BJ (cell line): ENCODE data around the gene EMC6. TPM values are rescaled to one million over a fixed set of nuclear protein-coding genes. Genes with fewer than 3 reads are reported as not detected.

Source experiments
- CTCF ChIA-PET: fragments of 350-600 bp; formaldehyde crosslinking; extraction: SDS; loops from one replicate; lab custom pipeline; 2021; ENCODE audit warnings: antibody characterized with exemption, inconsistent platforms; lab: Yijun Ruan, JAX
- POLR2A ChIA-PET: fragments of 300-600 bp; sonication (Branson Sonifier 250); formaldehyde crosslinking; extraction: SDS; loops from one replicate; lab custom pipeline; 2021; ENCODE audit warnings: antibody characterized with exemption; lab: Charles Lee
- DNase-seq: peaks from one replicate; pipeline ENCODE4 v3.0.0-alpha.2; 2011; ENCODE audit warnings: low read depth
- H3K27me3 ChIP-seq: 2 replicates; pipeline ENCODE4 v1.6.0; 2011; ENCODE audit warnings: low read length; ENCODE audit not compliant: control insufficient read depth, insufficient read depth
- H3K36me3 ChIP-seq: 2 replicates; pipeline ENCODE4 v1.5.1; 2011; ENCODE audit warnings: low read length; ENCODE audit not compliant: control insufficient read depth, insufficient read depth
- H3K4me3 ChIP-seq: 2 replicates; pipeline ENCODE4 v1.5.1; 2011; ENCODE audit warnings: low read depth, mild to moderate bottlenecking, control low read depth, low read length
- CTCF ChIP-seq: IDR thresholded peaks from 2 replicates; pipeline ENCODE4 v1.5.1; 2011; ENCODE audit warnings: low read depth, mild to moderate bottlenecking, control low read depth, inconsistent platforms, low read length, moderate library complexity; ENCODE audit not compliant: insufficient read depth
- polyA plus RNA-seq: library from polyadenylated mRNA; depleted of rRNA; stranded (reverse); fragments of >200 nt; gene quantifications from 2 replicates; pipeline ENCODE4 v1.2.3, GENCODE V29; 2011

Gene EMC6
- polyA plus RNA-seq, 1 experiment: 38.6 TPM

- H3K27me3 ChIP-seq: no peaks in the 10 kb centered on the region
- DNase-seq: no peak
- TF ChIP-seq CTCF: no peak
- CTCF ChIA-PET: no interaction called here
- POLR2A ChIA-PET: no interaction called here
- peaks cover 6% of the 10 kb centered on the region for H3K36me3 ChIP-seq
- H3K4me3 ChIP-seq: no peak overlapping the region
Measured at GRCh38 chr17:3645310-3645709, 23.3 kb upstream of the EMC6 start.

- POLR2A ChIA-PET: no interaction called here
- no peak for DNase-seq
- no peak for TF ChIP-seq CTCF
- no peak overlapping the region for H3K4me3 ChIP-seq
- H3K27me3 ChIP-seq: no peaks in the 10 kb centered on the region
- H3K36me3 ChIP-seq: peaks cover 8% of the 10 kb centered on the region
- CTCF ChIA-PET: interaction anchor here (0.7 to 4.5 kb wide), 15 partner anchors 8 to 818 kb away, joined by 3 to 23 read pairs (median 5); partner anchors contain the start of genes CTNS and SHPK
Measured at GRCh38 chr17:3647251-3647650, 21.4 kb upstream of the EMC6 start.

- ChIA-PET CTCF (interaction anchor here (0.7 to 4.5 kb wide), 17 partner anchors 8 to 819 kb away, joined by 3 to 23 read pairs (median 5); partner anchors contain the start of genes CTNS and SHPK), POLR2A (no interaction called here)
Measured at GRCh38 chr17:3647769-3648555, 20.6 kb upstream of the EMC6 start.

DNA sequence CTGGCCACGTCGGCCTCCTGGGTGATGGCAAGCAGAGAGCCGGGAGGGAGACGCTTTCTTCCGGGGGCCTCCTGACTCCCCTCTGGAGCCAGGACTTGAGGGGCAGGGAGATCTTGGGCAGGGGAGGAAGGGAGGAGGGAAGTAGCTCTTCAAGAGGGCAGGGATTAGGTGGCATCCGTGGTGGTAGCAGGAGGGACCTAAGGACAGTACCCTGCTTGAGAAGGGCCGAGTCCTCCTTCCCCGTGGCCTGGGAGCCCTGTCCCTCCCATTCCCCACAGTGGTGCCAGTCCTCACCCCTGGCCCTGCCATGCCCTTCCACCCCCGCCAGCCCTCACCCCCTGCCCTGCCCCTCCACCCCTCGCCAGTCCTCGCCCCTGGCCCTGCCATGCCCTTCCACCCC lies 12.8 kb upstream of the EMC6 start:
- no peaks in the 10 kb centered on the region for H3K27me3 ChIP-seq
- ChIA-PET CTCF (interaction anchor here (1.7 kb wide), 1 partner anchor 9 kb away, joined by 5 read pairs; no protein-coding TSS in a partner anchor), POLR2A (no interaction called here)
- no peak overlapping the region for H3K4me3 ChIP-seq
- no peak for TF ChIP-seq CTCF
- H3K36me3 ChIP-seq: peaks cover 3% of the 10 kb centered on the region; the same call in 1 of the 2 replicates
- no peak for DNase-seq

More at GRCh38 chr17:3647769-3648555, 20.6 kb upstream of the EMC6 start:
- no peak overlapping the region for H3K4me3 ChIP-seq
- no peaks in the 10 kb centered on the region for H3K27me3 ChIP-seq
- DNase-seq: no peak
- peak; percentile 67 for TF ChIP-seq CTCF
- peaks cover 8% of the 10 kb centered on the region for H3K36me3 ChIP-seq

DNA sequence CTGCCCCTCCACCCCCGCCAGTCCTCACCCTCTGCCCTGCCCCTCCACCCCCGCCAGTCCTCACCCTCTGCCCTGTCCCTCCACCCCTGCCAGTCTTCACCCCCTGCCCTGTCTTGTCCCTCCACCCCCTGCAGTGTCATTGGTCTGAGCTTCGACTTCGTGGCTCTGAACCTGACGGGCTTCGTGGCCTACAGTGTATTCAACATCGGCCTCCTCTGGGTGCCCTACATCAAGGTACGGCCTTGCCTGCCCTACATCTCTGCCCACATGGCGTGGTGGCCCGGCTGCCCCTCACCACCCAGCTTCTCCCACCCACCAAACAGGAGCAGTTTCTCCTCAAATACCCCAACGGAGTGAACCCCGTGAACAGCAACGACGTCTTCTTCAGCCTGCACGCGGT lies 12.3 kb upstream of the EMC6 start:
- POLR2A ChIA-PET: no interaction called here
- CTCF ChIA-PET: interaction anchor here (1.7 kb wide), 1 partner anchor 9 kb away, joined by 5 read pairs; no protein-coding TSS in a partner anchor
- no peak for TF ChIP-seq CTCF
- Histone ChIP-seq H3K36me3 (peaks cover 2% of the 10 kb centered on the region), H3K4me3 (no peak overlapping the region), H3K27me3 (no peaks in the 10 kb centered on the region)
- DNase-seq: no peak
